Activated CD4-positive, alpha-beta T cell treated with anti-CD3 and anti-CD28 coated beads, Interleukin-2, amount 50 U/mL, for 48 hours (primary cell): Measurements from ENCODE around the gene TMPRSS7.

Source experiments
- DNase-seq, 2 experiments: peaks; one replicate each; pipeline ENCODE4 v3.0.0-alpha.2; 2020

Gene TMPRSS7, protein sequence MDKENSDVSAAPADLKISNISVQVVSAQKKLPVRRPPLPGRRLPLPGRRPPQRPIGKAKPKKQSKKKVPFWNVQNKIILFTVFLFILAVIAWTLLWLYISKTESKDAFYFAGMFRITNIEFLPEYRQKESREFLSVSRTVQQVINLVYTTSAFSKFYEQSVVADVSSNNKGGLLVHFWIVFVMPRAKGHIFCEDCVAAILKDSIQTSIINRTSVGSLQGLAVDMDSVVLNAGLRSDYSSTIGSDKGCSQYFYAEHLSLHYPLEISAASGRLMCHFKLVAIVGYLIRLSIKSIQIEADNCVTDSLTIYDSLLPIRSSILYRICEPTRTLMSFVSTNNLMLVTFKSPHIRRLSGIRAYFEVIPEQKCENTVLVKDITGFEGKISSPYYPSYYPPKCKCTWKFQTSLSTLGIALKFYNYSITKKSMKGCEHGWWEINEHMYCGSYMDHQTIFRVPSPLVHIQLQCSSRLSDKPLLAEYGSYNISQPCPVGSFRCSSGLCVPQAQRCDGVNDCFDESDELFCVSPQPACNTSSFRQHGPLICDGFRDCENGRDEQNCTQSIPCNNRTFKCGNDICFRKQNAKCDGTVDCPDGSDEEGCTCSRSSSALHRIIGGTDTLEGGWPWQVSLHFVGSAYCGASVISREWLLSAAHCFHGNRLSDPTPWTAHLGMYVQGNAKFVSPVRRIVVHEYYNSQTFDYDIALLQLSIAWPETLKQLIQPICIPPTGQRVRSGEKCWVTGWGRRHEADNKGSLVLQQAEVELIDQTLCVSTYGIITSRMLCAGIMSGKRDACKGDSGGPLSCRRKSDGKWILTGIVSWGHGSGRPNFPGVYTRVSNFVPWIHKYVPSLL

DNA sequence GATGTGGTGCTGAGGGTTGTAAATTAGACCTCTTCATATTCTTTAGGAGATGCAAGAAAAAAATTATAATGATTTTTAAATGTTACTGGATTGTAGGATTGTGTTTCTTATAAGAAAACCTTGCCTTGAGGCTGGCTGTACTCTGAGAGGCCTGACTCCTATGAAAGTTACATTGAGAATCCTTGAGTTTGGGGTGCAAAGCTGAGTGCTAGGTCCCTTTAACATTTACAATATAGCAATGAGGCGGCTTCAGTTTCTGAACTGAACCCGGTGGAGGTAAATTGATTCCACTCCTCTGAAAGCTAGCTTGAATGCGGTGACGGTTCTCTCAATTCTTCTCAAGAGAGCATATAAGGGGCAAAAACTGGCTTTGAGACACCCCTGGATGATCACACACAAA, at the start of gene TMPRSS7:
Gene TMPRSS7 (plus strand): TSS at position 301 of the 400 bp plus-strand sequence. CDS start 110 bp downstream, outside the sequence.
- DNase-seq = no peak

DNA sequence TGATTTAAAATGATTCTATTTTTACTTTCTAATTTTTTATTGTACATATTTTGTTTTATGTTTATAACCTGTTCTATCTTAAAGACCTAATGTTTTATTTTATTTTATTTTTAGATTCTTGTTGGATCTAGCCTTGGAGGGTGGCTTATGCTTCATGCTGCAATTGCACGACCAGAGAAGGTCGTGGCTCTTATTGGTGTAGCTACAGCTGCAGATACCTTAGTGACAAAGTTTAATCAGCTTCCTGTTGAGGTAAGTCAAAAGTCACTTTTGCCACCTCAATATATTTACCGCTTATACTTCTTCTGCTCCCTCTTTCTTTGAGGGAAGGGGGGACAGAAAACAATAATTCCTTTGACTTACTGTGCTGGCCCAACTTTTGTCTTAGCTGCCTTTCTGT, 47.7 kb upstream of the TMPRSS7 start:
- no peak for DNase-seq

DNA sequence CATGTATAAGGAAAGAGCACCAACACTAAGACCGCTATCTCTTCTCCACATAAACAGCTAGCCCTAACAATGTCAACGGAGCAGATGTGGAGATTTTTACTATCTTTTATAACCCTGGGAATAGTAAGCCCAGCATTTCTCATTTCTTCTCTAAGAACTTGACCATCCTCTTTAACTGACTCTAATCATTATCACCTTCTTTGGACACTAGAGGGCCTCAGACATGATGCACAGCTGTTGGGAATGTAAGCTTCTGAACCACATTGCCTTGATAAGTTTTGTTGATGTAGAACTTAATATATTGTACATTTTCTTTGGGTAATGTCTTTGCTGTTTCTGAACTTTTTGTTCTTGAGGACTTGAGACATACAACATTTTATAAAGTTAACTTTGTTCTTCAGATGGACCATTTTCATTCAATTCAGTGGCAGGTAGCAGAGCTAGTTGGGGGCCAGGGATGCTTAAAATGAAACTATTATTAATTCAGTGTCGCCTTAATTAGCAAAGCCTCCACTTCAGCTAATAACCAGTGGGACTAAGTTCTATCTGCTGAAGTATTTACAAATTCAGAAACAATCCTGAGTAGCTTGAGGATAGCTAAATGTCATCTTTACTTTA, 45.4 kb upstream of the TMPRSS7 start:
- DNase-seq = no peak

DNA sequence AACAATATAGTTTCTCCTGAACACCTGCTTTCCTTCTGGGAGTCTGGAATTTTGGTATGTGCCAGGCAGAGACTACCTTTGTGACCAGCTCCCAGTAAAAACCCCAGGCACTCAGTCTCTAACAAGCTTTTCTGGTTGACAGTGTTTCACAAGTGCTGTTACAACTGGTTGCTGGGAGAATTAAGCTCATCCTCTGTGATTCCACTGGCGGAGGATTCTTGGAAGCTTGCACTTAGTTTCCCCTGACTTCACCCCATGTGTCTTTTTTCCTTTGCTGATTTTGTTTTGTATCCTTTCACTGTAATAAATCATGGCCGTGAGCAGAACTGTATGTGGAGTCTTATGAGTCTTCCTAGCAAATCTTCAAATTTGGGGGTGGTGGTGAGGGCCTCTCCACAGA, 41.5 kb upstream of the TMPRSS7 start:
- no peak for DNase-seq

DNA sequence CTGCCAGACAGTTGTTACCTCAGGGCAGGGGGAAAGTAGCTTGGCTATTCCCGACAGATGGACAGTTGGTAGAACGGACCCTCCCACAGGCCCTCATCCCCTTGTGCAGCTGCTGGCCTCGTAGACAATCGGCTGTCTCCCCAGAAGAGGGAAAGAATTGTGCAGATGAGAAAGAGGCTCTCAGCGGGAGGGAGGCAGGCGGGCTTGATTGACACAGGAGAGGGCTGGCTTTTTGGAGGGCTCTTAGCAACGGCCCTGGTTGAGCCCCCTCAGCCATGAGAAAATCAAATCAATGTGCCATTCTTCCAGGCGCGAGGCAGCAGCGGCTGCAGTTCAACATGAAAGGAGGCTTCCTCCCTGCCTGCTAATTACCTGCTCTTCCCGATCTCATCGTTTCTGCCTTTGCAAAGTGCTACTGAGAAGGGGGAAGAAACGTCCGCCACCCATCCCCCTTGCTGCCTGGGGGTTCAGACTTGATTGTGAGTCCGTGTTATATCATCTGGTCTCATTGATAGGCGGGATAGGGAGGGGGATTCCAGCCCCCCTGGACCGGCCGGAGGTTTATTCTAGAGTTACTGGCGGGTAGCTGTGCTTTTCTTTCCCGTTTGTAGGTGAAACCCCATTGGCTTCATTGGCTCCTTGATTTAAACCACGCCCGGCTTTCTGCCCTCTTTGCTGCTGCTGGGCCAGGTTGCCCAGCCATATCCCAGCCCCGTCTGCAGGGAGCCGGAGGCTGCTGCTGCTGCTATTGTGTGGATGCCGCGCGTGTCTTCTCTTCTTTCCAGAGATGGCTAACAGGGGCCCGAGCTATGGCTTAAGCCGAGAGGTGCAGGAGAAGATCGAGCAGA, 35.7 kb upstream of the TMPRSS7 start, which contains the start of gene TAGLN3:
Gene TAGLN3 (plus strand): TSS at position 287 of the 848 bp plus-strand sequence. CDS start 501 bp downstream, at position 788.
- DNase-seq = no peak

DNA sequence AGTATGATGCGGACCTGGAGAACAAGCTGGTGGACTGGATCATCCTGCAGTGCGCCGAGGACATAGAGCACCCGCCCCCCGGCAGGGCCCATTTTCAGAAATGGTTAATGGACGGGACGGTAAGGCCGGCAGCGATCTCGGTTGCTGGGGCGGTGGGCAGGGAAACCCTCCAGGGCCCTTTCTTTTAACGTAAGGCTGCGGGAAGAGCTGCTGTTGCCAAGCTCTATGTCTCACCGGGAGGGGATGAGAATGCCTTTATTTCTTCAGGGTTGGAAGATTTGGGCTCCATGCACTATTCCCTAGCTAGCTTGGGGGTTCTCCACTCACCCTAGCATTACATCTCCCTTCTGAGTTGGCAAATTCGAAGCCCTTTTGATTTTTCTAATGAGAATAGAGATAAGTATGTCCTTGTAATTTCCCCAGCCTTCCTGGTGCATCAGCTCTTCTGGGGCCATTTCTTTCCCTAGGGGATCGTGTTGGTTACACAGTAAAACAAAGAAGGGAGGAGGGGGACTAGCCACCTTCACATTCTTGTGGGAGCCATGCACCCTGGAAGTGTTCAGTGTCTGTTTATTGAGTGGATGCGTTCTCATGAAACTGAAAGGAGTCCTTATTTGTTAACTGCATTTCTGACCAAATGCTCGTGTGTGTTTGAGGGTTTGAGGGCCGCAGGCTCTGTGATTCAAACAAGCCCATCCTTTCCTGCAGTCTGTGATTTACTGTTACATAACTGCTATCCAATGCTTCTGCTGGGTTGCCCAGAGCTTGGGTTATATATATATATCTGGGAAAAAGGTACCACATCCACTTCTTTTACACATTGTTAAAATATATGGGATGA, 34.8 kb upstream of the TMPRSS7 start:
- no peak for DNase-seq

DNA sequence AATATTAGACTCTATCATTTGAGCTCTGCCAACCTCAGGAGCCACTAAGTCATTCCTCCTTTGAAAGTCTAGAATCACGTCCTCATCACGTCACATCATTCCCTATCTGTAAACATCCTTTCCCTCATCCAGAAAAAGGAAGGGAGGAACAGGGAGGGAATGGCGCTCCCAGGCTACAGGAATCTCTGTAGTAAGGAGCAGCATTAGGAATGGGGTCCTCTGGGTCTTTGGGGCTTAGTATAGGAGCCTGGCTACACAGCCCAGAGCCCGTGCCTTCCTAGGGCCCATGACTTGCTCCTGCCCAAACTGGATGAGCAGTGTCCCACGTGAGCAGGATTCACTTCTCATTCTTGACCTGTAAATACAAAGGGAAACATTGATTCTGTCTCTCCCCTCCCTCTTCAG, 34.2 kb upstream of the TMPRSS7 start:
- DNase-seq = no peak

DNA sequence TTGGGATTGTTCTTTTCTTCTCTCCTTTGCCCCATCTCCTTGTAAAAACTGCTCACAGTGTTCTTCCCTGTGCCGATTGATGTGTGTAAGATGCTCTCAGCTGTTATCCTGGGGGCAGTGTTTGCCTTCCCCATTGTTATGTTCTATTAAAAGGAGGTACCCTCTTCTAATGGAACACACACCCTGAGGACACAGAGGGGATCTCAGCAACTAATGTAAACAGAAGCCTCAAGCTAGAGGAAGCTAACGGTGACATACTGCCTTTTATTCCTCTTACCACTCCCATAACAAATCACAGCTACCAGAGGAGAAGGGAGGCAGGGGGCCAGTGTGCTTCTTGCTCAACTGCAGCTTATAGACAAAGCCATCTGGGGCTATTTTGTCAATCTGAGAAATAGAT, 33.6 kb upstream of the TMPRSS7 start:
- DNase-seq = no peak

DNA sequence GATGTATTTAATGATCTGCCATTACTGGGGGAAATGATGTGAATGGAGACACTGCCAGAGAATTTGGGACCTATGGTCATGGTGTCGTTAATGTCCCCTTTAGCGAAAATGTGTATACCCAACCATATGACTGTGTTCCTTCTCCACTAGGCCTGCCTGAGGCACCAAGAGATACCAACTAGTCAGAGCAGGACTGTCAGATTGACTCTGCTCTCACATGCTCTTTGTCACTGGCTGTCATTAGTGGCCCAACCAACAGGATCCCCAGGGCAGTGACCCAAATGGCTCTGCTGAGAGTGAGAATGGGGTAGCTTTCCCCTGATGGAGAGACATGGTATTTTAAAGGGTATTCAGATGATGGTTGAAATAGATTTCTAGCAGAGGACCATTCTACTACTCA, 33.0 kb upstream of the TMPRSS7 start:
- DNase-seq = no peak

DNA sequence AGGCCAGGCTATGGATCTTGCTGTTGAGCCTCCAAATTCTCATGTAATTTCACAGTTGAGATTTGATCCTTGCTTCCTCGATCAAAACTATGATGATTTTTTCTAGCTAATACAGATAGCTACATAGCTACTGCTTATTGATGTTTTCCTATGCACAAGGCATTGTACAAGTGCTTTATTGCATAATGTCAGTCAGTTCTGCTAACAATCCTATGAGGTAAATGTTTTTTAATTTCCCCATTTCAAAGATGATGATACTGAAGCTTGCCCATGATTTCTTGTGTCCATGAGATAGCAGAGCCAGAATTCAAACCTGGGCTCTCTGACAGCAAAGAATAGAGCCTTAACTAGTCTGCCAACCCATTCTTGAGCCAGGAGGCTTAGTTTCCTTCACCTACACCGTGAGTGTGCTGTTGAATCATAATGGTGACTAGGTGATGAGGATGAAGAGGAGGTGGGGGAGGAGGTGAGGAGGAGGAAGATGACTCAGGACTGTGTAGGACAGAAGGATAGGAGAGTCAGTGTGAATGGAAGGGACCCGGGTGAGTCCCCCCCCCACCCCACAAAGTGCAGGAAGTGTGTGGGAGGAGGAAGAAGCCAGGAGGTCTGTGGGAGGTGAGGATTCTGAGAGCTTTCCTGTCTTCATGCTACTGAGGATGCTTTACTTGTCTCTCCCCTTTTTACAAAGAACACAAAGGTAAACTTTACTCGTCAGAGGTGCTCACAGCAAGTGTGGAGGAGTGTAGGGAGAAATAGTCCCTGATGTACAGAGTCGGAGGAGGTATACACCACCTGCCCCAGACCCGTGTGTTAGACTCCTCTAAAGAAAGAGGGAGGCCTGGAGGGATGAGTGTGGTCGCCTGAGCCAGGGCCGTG, 32.2 kb upstream of the TMPRSS7 start:
- DNase-seq = peak; percentile 47 to 59

DNA sequence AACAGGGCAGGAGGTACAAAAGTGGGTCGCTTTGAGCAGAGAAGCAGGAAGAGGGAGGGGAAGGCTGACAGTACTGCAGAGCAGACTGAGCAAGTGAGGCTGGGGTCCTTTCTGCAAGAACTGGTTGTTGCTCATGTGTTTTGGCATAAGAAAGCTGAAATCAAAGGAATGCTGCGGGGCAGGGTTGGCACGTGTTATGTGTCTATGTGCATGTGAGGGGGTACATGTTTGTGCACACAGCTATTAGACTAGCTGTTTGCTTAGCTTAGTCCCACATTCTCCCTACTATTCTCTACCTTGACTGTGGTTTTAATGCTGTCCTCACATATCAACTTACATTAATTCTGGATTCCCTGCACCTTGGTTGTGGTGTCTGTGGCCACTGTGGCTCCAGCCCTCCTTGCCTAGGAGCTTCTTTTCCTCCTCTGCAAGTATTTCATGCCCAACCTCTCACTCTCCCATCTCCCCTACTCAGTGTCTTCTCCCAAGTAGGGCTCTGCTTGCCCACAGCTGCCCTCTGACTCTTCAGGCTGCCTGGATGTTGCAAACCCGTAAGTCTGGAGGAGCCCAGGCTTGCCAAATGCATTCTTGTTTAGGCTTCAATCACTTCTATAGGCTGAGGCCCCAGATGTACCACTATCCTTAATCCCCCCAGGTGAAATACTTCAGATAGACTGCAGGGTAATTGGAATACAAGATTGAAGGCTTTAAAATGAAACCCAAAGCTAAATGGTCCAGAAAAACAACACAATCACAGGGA, 31.0 kb upstream of the TMPRSS7 start:
- no peak for DNase-seq

DNA sequence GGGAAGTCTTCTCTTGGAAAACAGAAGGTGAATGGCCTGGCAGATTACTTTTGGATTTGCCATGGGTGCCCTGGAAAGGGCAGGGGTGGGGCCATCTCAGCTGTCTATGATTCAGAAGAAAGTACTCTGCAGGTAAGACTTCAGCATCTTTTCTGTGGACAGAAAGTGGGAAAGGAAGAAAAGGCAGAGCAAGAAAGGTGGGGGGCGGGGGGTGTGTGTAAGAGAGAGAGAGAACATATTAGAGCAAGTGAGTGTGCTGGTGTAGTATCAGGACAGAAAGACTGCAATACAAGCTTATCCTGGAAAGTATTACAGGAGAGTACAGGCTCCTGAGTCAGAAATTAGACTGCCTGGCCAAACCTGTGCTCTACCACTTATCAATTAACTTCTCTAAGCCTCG, 30.3 kb upstream of the TMPRSS7 start:
- DNase-seq = no peak

DNA sequence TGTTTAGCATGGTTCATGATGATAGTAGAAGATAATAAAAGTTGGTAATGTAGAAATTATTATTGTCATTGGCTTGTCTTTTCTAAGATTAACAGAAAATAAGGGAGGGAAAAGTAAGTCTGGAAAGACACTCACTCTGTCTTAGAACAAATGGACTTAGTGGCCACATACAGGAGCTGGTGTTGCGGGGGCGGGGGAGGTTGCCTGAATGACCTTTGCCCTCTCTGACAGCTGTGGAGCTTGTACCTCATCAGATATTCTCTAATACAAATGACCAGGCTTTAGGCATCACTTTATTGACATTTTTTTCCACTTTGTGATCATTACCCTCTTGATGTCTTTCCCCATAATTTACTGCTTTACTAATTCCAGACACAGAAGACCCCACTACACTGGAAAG, 29.9 kb upstream of the TMPRSS7 start:
- no peak for DNase-seq

DNA sequence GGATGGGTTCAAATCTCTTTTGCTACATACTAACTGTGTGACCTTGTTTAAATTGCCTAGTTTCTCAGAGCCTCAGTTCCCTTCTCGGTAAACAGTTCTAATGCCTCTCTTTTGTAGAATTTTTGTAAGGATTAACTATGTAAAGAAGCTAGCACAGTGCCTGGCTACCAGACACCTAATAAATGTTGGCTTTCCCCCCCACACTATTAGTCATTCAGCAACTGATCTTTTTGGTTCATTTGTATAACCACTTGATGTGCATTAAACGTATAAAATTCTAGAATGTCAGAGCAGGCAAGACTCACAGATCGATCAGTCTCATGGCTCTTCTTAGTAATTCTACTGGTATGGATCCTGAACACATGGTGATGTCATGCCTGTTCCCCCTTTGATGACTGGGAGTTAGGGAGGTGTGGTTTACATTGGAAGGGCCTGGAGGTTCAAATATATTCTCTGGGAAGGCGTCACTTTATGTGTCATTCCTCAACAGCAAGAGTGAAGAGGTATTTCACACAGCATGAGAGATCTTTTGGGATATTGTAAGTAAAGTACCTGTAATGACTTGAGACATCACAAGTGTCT, 29.4 kb upstream of the TMPRSS7 start:
- DNase-seq = no peak

DNA sequence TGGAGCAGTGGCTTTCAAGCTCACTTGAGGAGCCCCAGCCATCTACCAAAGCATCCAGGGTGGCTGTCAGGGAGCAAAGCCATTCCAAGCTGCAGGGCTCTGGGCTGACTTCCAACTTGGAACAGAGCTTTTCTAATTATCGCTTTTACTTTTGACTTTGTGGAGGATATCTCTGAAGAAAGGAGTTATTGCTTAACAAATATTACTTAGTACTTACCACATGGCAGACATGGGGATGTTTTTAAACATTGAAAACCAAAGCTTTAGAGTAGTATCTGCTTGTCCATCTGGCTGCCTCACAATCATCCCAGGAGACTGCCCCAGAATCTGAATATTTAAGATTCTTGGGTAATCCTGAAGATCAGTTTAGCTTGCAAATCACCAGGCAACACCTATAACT, 26.9 kb upstream of the TMPRSS7 start:
- DNase-seq = no peak

DNA sequence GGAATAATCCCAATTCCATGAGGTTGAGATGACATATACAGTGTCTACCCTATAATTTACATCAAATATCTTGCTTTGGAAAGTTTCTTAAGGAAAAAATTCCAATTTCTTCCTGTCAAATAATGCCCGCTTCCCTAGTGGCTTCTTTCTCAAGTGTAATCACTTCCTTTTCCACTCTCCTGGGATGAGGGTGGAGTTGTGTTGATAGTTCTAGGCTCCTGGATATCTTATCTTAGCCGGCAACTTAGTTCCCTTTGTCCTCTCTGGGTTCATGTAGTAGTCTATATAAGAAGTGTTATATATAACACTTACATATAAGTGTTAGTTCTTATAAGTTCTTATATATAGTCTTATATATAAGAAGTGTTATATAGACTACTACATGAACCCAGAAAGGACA, 24.9 kb upstream of the TMPRSS7 start:
- DNase-seq = no peak

DNA sequence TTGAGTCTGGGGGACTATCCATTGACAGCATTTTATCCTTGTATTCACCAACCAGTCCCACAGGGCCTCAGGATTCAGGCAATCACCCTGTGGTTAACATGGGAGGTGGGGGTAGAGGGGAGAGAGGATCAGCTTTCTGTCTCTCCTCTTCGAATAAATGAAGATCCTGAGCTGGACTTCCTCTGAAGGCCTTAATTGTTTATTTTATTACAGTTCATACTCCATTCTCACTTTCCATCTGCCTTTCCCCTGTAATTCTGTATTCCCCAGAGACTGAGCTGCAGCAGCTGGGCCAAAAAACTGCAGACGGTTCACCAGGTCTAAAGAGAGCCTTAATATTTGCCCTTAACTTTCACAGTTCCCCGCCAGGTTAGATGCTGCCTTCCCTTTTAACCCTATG, 23.9 kb upstream of the TMPRSS7 start:
- no peak for DNase-seq

DNA sequence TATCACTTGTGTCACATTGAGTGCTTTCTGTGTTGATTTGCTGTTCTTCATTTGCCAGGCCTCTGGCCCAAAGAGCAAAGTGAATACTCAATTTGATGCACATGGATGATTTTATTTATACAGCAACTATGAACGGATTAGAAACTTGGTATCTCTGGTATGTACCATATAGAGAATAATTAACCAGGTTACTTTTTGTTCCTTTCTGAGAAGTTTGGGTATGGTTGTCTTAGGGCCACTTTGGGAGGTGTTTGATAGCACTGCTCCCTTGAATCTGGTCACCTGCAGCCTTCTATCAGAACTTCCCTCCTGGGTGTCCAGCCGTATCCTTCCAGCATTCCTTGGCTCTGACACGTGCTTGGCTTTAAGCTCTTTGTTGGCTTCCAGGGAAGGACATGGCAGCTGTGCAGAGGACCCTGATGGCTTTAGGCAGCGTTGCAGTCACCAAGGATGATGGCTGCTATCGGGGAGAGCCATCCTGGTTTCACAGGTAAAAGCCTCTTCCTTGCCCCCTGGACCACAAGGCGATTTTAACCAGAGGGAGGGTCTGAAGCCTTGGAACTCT, 23.1 kb upstream of the TMPRSS7 start:
- no peak for DNase-seq
